Activated T-cell treated with anti-CD3 and anti-CD28 coated beads for 24 hours (primary cell): ENCODE measurements around the gene ATP6V0C.
A peak's percentile ranks its signal among the peaks of the same experiment; 100 is the strongest.

ENCODE experiments used
- DNase-seq: peaks from one replicate; pipeline ENCODE4 v3.0.0-alpha.2; 2020; ENCODE audit warnings: low read depth

ATP6V0C gene

GRCh38 chr16:2513405-2514332, at the start of gene ATP6V0C:
Gene ATP6V0C, plus strand, starts transcription at chr16:2513952. Its CDS starts 152 bp downstream, at chr16:2514104.
- DNase-seq, result peak; percentile 83

GRCh38 chr16:2464333-2464732, 49.4 kb upstream of the ATP6V0C start:
- DNase-seq, result no peak

- no peak for DNase-seq
Measured at GRCh38 chr16:2465653-2466415, 47.9 kb upstream of the ATP6V0C start.

GRCh38 chr16:2466667-2467527, 46.9 kb upstream of the ATP6V0C start:
- no peak for DNase-seq

- no peak for DNase-seq
Measured at GRCh38 chr16:2467528-2468232, 46.1 kb upstream of the ATP6V0C start.

GRCh38 chr16:2468233-2468724, 45.5 kb upstream of the ATP6V0C start:
- no peak for DNase-seq

GRCh38 chr16:2468725-2469398, 44.9 kb upstream of the ATP6V0C start:
- no peak for DNase-seq

GRCh38 chr16:2469399-2470233, 44.1 kb upstream of the ATP6V0C start:
- no peak for DNase-seq

GRCh38 chr16:2470234-2470601, 43.5 kb upstream of the ATP6V0C start:
- DNase-seq, result no peak

- DNase-seq, result no peak
Measured at GRCh38 chr16:2470603-2471015, 43.1 kb upstream of the ATP6V0C start.

GRCh38 chr16:2471016-2471652, 42.6 kb upstream of the ATP6V0C start, which contains the start of gene NTN3:
Gene NTN3, plus strand, starts transcription at chr16:2471297. Its CDS starts 405 bp downstream, at chr16:2471702.
- DNase-seq, result no peak

- no peak for DNase-seq
Measured at GRCh38 chr16:2471653-2472487, 41.9 kb upstream of the ATP6V0C start.

GRCh38 chr16:2472488-2472864, 41.3 kb upstream of the ATP6V0C start:
- no peak for DNase-seq

GRCh38 chr16:2472885-2473445, 40.8 kb upstream of the ATP6V0C start:
- DNase-seq, result no peak

GRCh38 chr16:2473446-2473926, 40.3 kb upstream of the ATP6V0C start:
- no peak for DNase-seq

- DNase-seq, result peak; percentile 38
Measured at GRCh38 chr16:2473999-2474876, 39.5 kb upstream of the ATP6V0C start.
